Dermis microvascular lymphatic vessel endothelial cell (primary cell): ENCODE data around the gene IL4I1. TPM values are rescaled to one million over a fixed set of nuclear protein-coding genes. Genes with fewer than 3 reads are reported as not detected.

ENCODE experiments used
- DNase-seq, 2 donors: peaks; one replicate each; pipeline versions ENCODE4 v3.0.0 to v3.0.0-alpha.2; 2010; ENCODE audit warnings: low read depth in 2 of 2
- total RNA-seq: library from RNA; depleted of rRNA; stranded (reverse); fragments of >200 nt; gene quantifications from 2 replicates; pipeline ENCODE4 v1.2.1, GENCODE V29; 2014

The IL4I1 gene
- total RNA-seq, 1 donor from 2014 or later, result 1.9 TPM

DNA sequence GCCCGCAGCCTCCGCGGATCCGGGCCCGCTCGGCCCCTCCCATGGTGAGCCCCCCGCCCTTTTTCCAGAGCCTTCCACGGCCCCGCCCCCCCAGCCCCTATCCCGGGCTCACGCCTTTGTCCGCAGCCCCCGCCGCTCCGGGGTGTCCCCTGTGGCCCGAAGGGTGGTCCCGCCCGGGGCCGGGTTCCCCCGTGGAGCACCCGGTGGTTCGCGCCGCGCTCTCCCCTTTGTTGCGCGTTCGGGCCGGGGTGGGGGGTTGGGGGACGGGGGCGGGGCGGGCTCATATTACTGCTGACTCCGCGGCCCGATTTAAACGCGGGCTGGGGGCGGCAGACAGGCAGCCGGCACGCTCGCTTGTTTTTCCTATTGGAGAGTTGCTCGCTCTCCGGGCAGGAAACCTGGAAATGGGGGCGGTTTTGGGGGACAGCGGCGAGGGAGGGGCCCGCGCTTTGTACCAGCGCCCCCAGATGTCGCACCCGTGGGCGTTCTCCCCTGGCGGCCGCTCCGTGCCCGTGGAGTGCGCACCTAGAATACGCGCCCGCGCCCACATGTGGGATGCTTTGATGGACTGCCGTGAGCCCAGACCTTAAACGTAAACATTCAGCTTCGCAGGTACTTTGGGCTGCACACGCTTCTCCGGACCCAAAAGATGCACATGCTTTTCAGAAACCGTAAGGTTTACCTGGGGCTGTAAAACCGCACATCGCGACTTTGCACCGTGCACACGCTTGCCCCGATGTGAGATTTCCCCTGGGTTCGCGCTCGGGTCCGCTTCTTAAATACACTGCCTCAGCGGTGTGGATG, 45.0 kb downstream of the IL4I1 start:
- peak in 1 of 2 donors; percentile 75 for DNase-seq

DNA sequence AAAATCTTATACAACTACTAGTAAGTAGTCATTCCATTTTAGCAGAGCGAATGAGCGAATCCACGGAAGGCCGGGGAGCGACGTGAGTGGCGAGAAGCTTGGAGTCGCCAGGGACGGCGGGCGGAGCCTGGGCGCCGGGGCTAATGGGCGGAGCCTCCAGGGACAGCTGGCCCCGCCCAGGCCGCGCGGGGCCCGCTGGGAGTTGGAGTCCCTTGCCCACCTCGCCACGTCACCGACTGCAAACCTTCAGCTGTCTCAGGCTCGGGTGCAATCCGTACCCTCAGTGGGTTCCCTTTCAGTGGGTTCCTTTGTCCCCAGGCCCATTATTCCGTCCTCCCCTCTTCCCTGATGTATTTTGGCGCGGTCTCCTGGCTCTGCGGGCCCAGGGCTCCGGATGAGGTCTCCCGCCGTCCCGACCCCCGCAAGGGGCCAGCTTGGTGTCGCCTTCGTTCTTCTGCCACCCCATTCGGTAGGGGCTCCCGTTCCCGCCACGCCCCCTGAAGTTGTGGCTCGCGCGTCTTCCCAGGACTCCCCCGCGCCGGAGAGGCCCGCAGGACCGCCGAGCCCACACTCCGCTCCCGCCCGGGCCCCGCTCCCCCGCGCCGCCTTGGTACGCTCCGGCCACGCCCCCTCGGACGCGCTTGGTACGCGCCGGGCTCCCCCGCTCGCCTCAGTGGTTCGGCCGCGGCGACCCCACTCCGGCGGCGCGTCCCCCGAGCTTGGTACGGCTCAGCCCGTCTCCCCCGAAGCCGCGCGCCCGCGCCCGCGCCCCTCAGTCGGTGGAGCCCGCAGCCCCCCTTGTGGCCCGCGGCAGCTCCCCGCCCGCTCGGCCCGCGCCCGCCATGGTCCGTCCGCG, 46.0 kb downstream of the IL4I1 start, which contains the start of gene PTOV1:
Gene PTOV1 (plus strand): TSS at position 673 of the 856 bp plus-strand sequence.
- DNase-seq, result peak; percentile 82 to 94

GRCh38 chr19:49850221-49850486, 46.5 kb downstream of the IL4I1 start:
- DNase-seq, result no peak

- no peak for DNase-seq
Observed at GRCh38 chr19:49849433-49850220, 47.1 kb downstream of the IL4I1 start.

DNA sequence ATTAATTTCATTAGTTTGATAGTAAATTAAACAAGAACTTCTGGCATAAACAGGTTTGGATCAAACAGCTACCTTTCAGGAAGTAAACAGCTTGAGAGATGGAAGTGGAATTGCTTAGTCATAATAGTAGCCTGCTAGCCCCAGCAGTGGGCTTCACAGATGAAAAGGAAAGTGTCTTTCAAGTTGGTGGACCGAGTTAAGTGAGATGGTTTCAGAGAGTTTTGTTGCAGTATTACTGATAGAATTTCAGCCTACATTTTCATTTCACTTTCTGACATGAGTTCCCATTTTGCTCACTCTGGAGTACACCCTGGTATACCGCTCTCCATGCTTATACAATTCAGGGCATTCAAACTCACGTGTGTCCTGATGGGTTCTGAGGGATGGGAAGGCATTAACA, 47.7 kb downstream of the IL4I1 start:
- DNase-seq, result no peak

DNA sequence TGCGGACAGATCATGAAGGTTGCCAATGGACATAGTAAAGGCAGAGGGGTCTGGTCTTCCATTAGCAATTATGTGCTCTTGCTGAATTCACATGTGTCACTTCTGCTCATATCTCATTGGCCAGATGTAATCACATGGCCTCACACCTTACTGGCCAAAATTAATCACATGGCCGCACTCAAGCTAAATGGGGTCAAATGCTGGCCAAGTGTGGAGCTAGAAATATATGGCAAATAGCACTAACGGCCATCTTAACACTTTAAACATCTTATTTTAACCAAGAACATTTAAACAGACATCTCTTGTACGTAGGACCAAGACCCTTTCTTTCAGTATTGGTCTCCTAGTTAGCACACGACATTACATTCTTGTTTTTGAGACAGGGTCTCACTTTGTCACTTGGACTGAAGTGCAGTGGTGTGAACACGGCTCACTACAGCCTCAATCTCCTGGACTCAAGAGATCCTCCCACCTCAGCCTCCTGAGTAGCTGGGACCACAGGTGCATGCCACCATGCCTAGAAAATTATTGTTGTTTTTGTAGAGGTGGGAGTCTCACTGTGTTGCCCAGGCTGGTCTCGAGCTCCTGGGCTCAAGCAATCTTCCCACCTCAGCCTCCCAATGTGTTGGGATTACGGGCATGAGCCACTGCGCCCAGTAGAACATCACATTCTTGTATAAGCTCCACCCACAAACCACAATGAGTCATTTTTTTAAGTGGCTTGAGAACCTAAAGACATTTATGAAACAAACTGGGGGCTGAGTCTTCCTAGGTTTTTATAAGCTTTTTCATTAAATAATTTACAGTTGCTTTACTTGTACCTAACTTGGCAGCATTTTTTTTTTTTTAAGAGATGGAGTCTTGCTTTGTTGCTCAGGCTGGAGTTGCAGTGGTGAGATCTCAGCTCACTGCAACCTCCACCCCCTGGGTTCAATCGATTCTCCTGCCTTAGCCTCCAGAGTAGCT, 48.7 kb downstream of the IL4I1 start:
- peak in 1 of 2 donors; percentile 47 for DNase-seq

DNA sequence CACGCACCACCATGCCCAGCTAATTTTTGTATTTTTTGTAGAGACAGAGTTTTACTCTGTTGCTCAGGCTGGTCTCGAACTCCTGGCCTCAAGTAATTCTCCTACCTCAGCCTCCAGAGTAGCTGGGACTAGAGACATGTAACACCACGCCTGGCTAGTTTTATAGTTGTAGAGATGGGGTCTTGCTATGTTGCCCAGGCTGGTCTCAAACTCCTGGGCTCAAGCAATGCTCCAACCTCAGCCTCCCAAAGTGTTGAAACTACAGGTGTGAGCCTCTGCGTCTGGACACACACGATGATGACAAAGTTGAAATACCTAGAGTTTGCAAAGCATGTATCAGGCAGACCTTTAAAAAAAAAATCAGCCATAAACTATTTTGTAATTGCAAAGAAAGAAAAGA, 50.3 kb downstream of the IL4I1 start:
- no peak for DNase-seq

GRCh38 chr19:49845414-49845813, 51.3 kb downstream of the IL4I1 start:
- DNase-seq, result no peak

DNA sequence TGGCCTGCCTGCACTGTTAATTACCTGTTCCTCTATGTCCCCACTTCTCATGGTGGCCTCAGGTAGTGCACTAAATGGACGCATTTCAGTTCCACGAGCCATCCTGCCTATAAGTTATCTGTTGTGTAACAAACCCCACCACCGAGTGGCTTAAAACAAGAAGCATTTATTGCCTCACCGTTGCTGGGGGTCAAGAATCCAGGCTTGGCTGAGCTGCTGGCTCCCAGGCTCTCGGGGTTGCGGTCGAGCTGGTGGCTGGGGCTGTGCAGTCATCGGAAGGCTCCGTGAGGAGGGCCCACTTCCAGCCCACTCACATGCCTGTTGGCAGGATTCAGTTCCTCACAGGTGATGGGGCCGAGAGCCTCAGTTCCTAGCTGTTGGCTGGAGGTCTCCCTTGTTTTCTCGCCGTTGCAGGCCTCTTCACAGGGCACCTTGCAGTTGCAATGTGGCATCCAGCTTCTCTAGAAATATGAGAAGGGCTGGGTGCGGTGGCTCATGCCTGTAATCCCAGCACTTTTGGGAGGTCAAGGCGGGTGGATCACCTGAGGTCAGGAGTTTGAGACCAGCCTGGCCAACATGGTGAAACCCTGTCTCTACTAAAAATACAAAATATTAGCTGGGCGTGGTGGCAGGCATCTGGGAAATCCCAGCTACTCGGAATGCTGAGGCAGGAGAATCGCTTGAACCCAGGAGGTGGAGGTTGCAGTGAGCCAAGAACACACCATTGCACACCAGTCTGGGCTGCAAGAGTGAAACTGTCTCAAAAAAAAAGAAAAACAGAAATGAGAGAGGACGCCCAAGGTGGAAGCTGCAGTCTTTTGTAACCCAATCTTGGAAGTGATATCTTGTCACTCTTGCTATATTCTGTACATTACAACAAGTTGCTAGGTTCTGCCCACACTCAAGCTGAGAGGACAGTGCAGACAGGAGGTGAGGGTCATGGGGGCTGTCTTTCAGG, 52.3 kb downstream of the IL4I1 start:
- no peak for DNase-seq

DNA sequence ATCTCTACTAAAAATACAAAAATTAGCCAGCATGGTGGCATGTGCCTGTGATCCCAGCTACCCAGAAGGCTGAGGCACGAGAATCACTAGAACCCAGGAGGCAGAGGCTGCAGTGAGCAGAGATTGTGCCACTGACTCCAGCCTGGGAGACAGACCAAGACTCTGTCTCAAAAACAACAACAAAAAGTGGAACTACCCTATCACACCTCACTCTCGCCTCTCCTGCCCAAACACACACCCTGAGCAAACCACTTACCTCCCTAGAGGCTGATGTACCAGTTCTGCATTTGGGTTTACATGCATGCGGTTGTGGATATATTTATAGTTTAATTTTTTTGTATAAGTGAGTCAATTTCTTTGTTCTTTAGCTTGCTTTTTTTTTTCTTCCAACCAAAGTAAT, 53.4 kb downstream of the IL4I1 start:
- DNase-seq, result no peak

DNA sequence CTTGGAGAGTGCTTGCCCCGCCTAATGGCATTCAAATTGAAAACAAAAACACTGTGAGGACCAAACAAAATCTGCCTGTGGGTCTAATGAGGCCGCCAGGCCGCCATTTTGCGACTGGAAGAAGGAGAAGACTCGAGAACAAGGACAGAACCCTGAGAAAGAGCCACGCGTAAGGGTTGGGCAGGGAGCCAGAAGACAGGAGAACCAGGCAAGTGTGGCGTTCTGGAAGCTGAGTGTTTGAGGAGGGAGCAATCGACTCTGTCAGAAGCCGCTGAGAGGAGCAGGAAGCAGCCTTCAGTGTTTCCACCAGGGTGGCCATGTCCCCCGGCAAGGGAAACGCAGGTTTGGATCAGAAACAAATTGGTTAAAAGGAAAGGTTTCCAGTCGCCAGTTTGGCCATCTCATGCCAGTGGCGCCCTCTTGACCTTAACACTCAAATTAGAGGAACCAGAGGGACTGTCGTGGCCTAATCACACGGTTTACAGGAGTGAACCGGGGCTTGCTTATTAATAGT, 55.9 kb downstream of the IL4I1 start:
- DNase-seq, result no peak

- no peak for DNase-seq
Observed at GRCh38 chr19:49840321-49840720, 56.4 kb downstream of the IL4I1 start.

GRCh38 chr19:49839713-49840112, 57.0 kb downstream of the IL4I1 start:
- no peak for DNase-seq

Other genes with a start within 250 kb of the IL4I1 start
- 33.9 and 42.1 TPM in 2 replicates for gene IRF3, start 231.0 kb downstream of the IL4I1 start, total RNA-seq
- 4.0 and 4.6 TPM in 2 replicates for gene BCL2L12, start 231.0 kb downstream of the IL4I1 start, total RNA-seq
- gene PRMT1, start 219.6 kb downstream of the IL4I1 start, total RNA-seq, result 383 and 426 TPM in 2 replicates
- 0.26 and 0.38 TPM in 2 replicates for gene ADM5, start 207.3 kb downstream of the IL4I1 start, total RNA-seq
- gene CPT1C, start 205.8 kb downstream of the IL4I1 start, total RNA-seq, result 9.6 and 14.5 TPM in 2 replicates
- not detected in 2 replicates for gene TSKS, start 133.6 kb downstream of the IL4I1 start, total RNA-seq
- 44.8 and 73.5 TPM in 2 replicates for gene AP2A1, start 129.9 kb downstream of the IL4I1 start, total RNA-seq
- 12.7 and 18.6 TPM in 2 replicates for gene FUZ, start 83.6 kb downstream of the IL4I1 start, total RNA-seq
- 7.6 and 15.2 TPM in 2 replicates for gene MED25, start 78.6 kb downstream of the IL4I1 start, total RNA-seq
- gene PTOV1, start 45.7 kb downstream of the IL4I1 start, total RNA-seq, result 32.6 and 74.1 TPM in 2 replicates
- gene PNKP, start 29.3 kb downstream of the IL4I1 start, total RNA-seq, result 27.6 and 35.9 TPM in 2 replicates
- gene AKT1S1, start 19.5 kb downstream of the IL4I1 start, total RNA-seq, result 5.1 and 7.6 TPM in 2 replicates
- 7.6 and 9.4 TPM in 2 replicates for gene TBC1D17, start 19.2 kb downstream of the IL4I1 start, total RNA-seq
- 3.3 and 5.2 TPM in 2 replicates for gene ATF5, start 32.3 kb upstream of the IL4I1 start, total RNA-seq
- 18.9 and 24.5 TPM in 2 replicates for gene NUP62, start 32.6 kb upstream of the IL4I1 start, total RNA-seq
- gene SIGLEC11, start 64.3 kb upstream of the IL4I1 start, total RNA-seq, result not detected in 2 replicates
- gene VRK3, start 128.5 kb upstream of the IL4I1 start, total RNA-seq, result 15.0 and 19.1 TPM in 2 replicates
- gene ZNF473, start 129.1 kb upstream of the IL4I1 start, total RNA-seq, result 3.6 and 5.2 TPM in 2 replicates